H1 (cell line): ENCODE results near the gene ZNF148. TPM values are rescaled to one million over a fixed set of nuclear protein-coding genes. Genes with fewer than 3 reads are reported as not detected.

Experiments used
- CTCF ChIA-PET: fragments of 300-600 bp; sonication (Branson Sonifier 250); formaldehyde crosslinking; loops from one replicate; lab custom pipeline; 2021; ENCODE audit not compliant: partially characterized antibody; lab: Charles Lee
- POLR2A ChIA-PET: fragments of 300-600 bp; sonication (Branson Sonifier 250); formaldehyde crosslinking; loops from one replicate; lab custom pipeline; 2021; ENCODE audit warnings: inconsistent platforms; ENCODE audit not compliant: partially characterized antibody; lab: Charles Lee
- DNase-seq, 2 experiments: peaks; one replicate each; pipeline versions ENCODE4 v3.0.0 to v3.0.0-alpha.2; 2010 to 2022; ENCODE audit warnings: low spot score in 2 of 2, low read depth in 1 of 2, mixed read lengths in 1 of 2
- FAIRE-seq: peaks from 2 replicates; lab custom pipeline; 2011; peaks lifted over from hg19 to GRCh38; lab: Jason Lieb, UNC
- H2AFZ ChIP-seq: 2 replicates; pipeline ENCODE4 v1.8.1; 2012; ENCODE audit warnings: low read length, inconsistent platforms
- H2AK5ac ChIP-seq: 2 replicates; pipeline ENCODE4 v1.6.1; 2013; ENCODE audit warnings: low read depth, low read length
- H2BK120ac ChIP-seq: replicated peaks from 2 replicates; pipeline ENCODE3; 2013; ENCODE audit warnings: low read depth, low read length, inconsistent platforms
- H2BK12ac ChIP-seq: 2 replicates; pipeline ENCODE4 v1.6.1; 2013; ENCODE audit warnings: low read depth, low read length
- H2BK15ac ChIP-seq: 2 replicates; pipeline ENCODE4 v1.6.1; 2013; ENCODE audit warnings: low read length
- H2BK20ac ChIP-seq: 2 replicates; pipeline ENCODE4 v1.6.1; 2013; ENCODE audit warnings: low read length
- H2BK5ac ChIP-seq: 2 replicates; pipeline ENCODE4 v1.6.1; 2013; ENCODE audit warnings: low read depth, low read length
- H3K14ac ChIP-seq: 2 replicates; pipeline ENCODE4 v1.6.1; 2013; ENCODE audit warnings: inconsistent platforms; ENCODE audit not compliant: insufficient read length
- H3K18ac ChIP-seq: 2 replicates; pipeline ENCODE4 v1.6.1; 2013; ENCODE audit warnings: low read length; ENCODE audit errors: extremely low read depth
- H3K23ac ChIP-seq: 2 replicates; pipeline ENCODE4 v1.6.1; 2013; ENCODE audit warnings: inconsistent platforms; ENCODE audit not compliant: insufficient read length
- H3K23me2 ChIP-seq: 2 replicates; pipeline ENCODE4 v1.6.1; 2013; ENCODE audit warnings: low read depth, low read length
- H3K27ac ChIP-seq: 2 replicates; pipeline ENCODE4 v1.6.1; 2011; ENCODE audit warnings: low read depth, low read length, inconsistent platforms
- H3K27me3 ChIP-seq, 4 experiments: replicated peaks in 1 of 4; 1 replicate in 1 of 4; 2 replicates in 3 of 4; pipeline versions ENCODE4 v1.6.1 to v1.8.1; 2011 to 2013; ENCODE audit warnings: low read length in 3 of 4, mild to moderate bottlenecking in 3 of 4, inconsistent platforms in 2 of 4, mixed read lengths in 2 of 4, moderate library complexity in 1 of 4; ENCODE audit not compliant: control insufficient read depth in 3 of 4, insufficient read depth in 3 of 4; ENCODE audit errors: extremely low read depth in 1 of 4
- H3K36me3 ChIP-seq, 4 experiments: 2 replicates each; pipeline versions ENCODE4 v1.6.1 to v1.8.1; 2011 to 2013; ENCODE audit warnings: mild to moderate bottlenecking in 4 of 4, low read length in 3 of 4, moderate library complexity in 2 of 4, control low read depth in 1 of 4, inconsistent platforms in 1 of 4; ENCODE audit not compliant: insufficient read depth in 4 of 4, control insufficient read depth in 2 of 4
- H3K4ac ChIP-seq: replicated peaks from 2 replicates; pipeline ENCODE3; 2013; ENCODE audit warnings: low read length, low read depth, mixed read lengths, inconsistent platforms; ENCODE audit not compliant: insufficient read length
- H3K4me1 ChIP-seq, 4 experiments: replicated peaks in 1 of 4; 1 replicate in 1 of 4; 2 replicates in 3 of 4; pipeline versions ENCODE4 v1.6.1 to v1.8.1; 2011 to 2013; ENCODE audit warnings: low read length in 3 of 4, inconsistent platforms in 2 of 4, mixed read lengths in 1 of 4; ENCODE audit not compliant: insufficient read depth in 4 of 4, control insufficient read depth in 3 of 4
- H3K4me2 ChIP-seq, 2 experiments: 2 replicates each; pipeline versions ENCODE4 v1.6.1 to v1.8.1; 2011 to 2013; ENCODE audit warnings: low read depth in 2 of 2, low read length in 2 of 2, control low read depth in 1 of 2, inconsistent platforms in 1 of 2, mild to moderate bottlenecking in 1 of 2; ENCODE audit not compliant: insufficient read depth in 1 of 2
- H3K4me3 ChIP-seq, 4 experiments: fragments of 200-600, 300-600 bp in 1 of 4; sonication (generic), shearing (Covaris generic), sonication (Bioruptor Twin) in 1 of 4; 2 replicates each; pipeline versions ENCODE4 v1.5.1 to v1.8.1; 2011 to 2016; ENCODE audit warnings: low read length in 4 of 4, low read depth in 3 of 4, control low read depth in 2 of 4, inconsistent platforms in 2 of 4, mild to moderate bottlenecking in 2 of 4, mixed read lengths in 1 of 4, moderate library complexity in 1 of 4; ENCODE audit not compliant: insufficient read depth in 2 of 4; ENCODE audit errors: extremely low read depth in 1 of 4
- H3K56ac ChIP-seq: replicated peaks from 2 replicates; pipeline ENCODE3; 2013; ENCODE audit warnings: low read depth, mild to moderate bottlenecking, mixed read lengths, low read length, inconsistent platforms; ENCODE audit not compliant: insufficient read length
- H3K79me1 ChIP-seq: 2 replicates; pipeline ENCODE4 v1.6.1; 2013; ENCODE audit warnings: low read depth, low read length, control low read depth
- H3K79me2 ChIP-seq, 2 experiments: 2 replicates each; pipeline versions ENCODE4 v1.6.1 to v1.8.1; 2012 to 2013; ENCODE audit warnings: low read length in 2 of 2, mild to moderate bottlenecking in 2 of 2, inconsistent platforms in 1 of 2; ENCODE audit not compliant: insufficient read depth in 2 of 2, control insufficient read depth in 1 of 2
- H3K9ac ChIP-seq, 4 experiments: replicated peaks in 1 of 4; 1 replicate in 1 of 4; 2 replicates in 3 of 4; pipeline versions ENCODE4 v1.6.1 to v1.8.1; 2011 to 2013; ENCODE audit warnings: low read depth in 3 of 4, low read length in 3 of 4, control low read depth in 2 of 4, mild to moderate bottlenecking in 2 of 4, moderate library complexity in 2 of 4, inconsistent platforms in 1 of 4; ENCODE audit errors: extremely low read depth in 1 of 4
- H3K9me3 ChIP-seq, 2 experiments: 2 replicates each; pipeline versions ENCODE4 v1.6.1 to v1.8.1; 2012 to 2013; ENCODE audit warnings: mild to moderate bottlenecking in 2 of 2, moderate library complexity in 2 of 2, control low read depth in 1 of 2, inconsistent platforms in 1 of 2, low read depth in 1 of 2, low read length in 1 of 2, mixed read lengths in 1 of 2; ENCODE audit not compliant: insufficient read depth in 2 of 2
- H4K20me1 ChIP-seq, 2 experiments: replicated peaks in 1 of 2; 2 replicates each; pipeline versions ENCODE3 to v1.8.1; 2011 to 2013; ENCODE audit warnings: inconsistent platforms in 2 of 2, low read length in 2 of 2, mild to moderate bottlenecking in 1 of 2; ENCODE audit not compliant: insufficient read depth in 2 of 2, control insufficient read depth in 1 of 2
- H4K5ac ChIP-seq: 2 replicates; pipeline ENCODE4 v1.6.1; 2013; ENCODE audit warnings: low read length, low read depth, mixed read lengths, inconsistent platforms; ENCODE audit not compliant: insufficient read length
- H4K8ac ChIP-seq: 2 replicates; pipeline ENCODE4 v1.8.0; 2013; ENCODE audit warnings: mild to moderate bottlenecking, moderate library complexity, low read length, inconsistent platforms; ENCODE audit not compliant: insufficient read depth; ENCODE audit errors: extremely low read depth
- H4K91ac ChIP-seq: replicated peaks from 2 replicates; pipeline ENCODE3; 2013; ENCODE audit warnings: low read length, mixed read lengths, inconsistent platforms; ENCODE audit not compliant: insufficient read length
- ASH2L ChIP-seq: fragments of 200-600, 300-600 bp; sonication (generic); IDR thresholded peaks from one replicate; pipeline ENCODE4 v1.7.1; 2017; ENCODE audit warnings: low read length
- BCL11A ChIP-seq, 2 experiments: IDR thresholded peaks; one replicate each; pipeline ENCODE4 v1.6.1; 2011; ENCODE audit warnings: low read depth in 2 of 2, low read length in 2 of 2, mild to moderate bottlenecking in 2 of 2
- CEBPB ChIP-seq: IDR thresholded peaks from 2 replicates; pipeline ENCODE4 v1.6.1; 2012; ENCODE audit warnings: low read depth, low read length
- CTBP2 ChIP-seq: IDR thresholded peaks from 2 replicates; pipeline ENCODE4 v1.7.0; 2011; ENCODE audit warnings: borderline replicate concordance, mild to moderate bottlenecking, moderate library complexity, mixed read lengths, low read length; ENCODE audit not compliant: insufficient read depth, insufficient read length
- EZH2 ChIP-seq: fragments of 200-600 bp; sonication (generic); IDR thresholded peaks from 2 replicates; pipeline ENCODE4 v1.7.1; 2012; ENCODE audit warnings: low read depth, mild to moderate bottlenecking, moderate library complexity, low read length, inconsistent platforms; ENCODE audit not compliant: severe bottlenecking
- GABPA ChIP-seq: IDR thresholded peaks from 2 replicates; pipeline ENCODE4 v1.6.1; 2011; ENCODE audit warnings: mild to moderate bottlenecking, low read length, moderate library complexity, borderline replicate concordance; ENCODE audit not compliant: insufficient read depth
- JUND ChIP-seq: IDR thresholded peaks from 2 replicates; pipeline ENCODE4 v1.6.1; 2011; ENCODE audit warnings: mild to moderate bottlenecking, improper control_type of control experiment, low read length
- KDM1A ChIP-seq: fragments of 200-600, 300-600 bp; sonication (generic); IDR thresholded peaks from 2 replicates; pipeline ENCODE4 v1.7.1; 2016; ENCODE audit warnings: mild to moderate bottlenecking, low read length, borderline replicate concordance
- PHF8 ChIP-seq: fragments of 200-600 bp; sonication (generic); conservative IDR thresholded peaks from 2 replicates; pipeline ENCODE4 v1.7.1; 2012; ENCODE audit warnings: low read depth, mild to moderate bottlenecking, inconsistent platforms, low read length, moderate library complexity
- RNF2 ChIP-seq: fragments of 200-900, 300-1000 bp; sonication (generic); IDR thresholded peaks from 2 replicates; pipeline ENCODE4 v1.7.1; 2016; ENCODE audit warnings: borderline replicate concordance, low read depth, mild to moderate bottlenecking, antibody characterized with exemption, low read length; ENCODE audit not compliant: poor library complexity, severe bottlenecking; ENCODE audit errors: missing control alignments
- YY1 ChIP-seq: IDR thresholded peaks from 2 replicates; pipeline ENCODE4 v1.6.1; 2011; ENCODE audit warnings: low read depth, mild to moderate bottlenecking, low read length
- WGBS, 2 experiments: shearing (Covaris generic) in 1 of 2; methylation state at CpG; one replicate each; pipeline versions ENCODE4 v1.1.6 to v1.1.7; 2013 to 2015; ENCODE audit warnings: low lambda C conversion rate in 2 of 2, mixed read lengths in 2 of 2, inconsistent platforms in 1 of 2, low coverage in 1 of 2, missing lambda C conversion rate in 1 of 2; ENCODE audit not compliant: insufficient replicate concordance in 2 of 2, insufficient coverage in 1 of 2, insufficient read length in 1 of 2; ENCODE audit errors: extremely low coverage in 1 of 2, missing lambda C conversion rate in 1 of 2; 5-methylcytosine and 5-hydroxymethylcytosine counted together
- polyA plus RNA-seq, 7 experiments: library from polyadenylated mRNA; depleted of rRNA in 3 of 7; stranded (reverse) in 5 of 7; unstranded in 2 of 7; fragments of >200 nt in 5 of 7; fragments of 200-250 nt in 2 of 7; gene quantifications; 1 replicate in 5 of 7; 2 replicates in 1 of 7; 4 replicates in 1 of 7; pipeline versions ENCODE4 v1.2.1 to v1.2.3, GENCODE V29; 2011 to 2013; ENCODE audit warnings: missing spikeins in 2 of 7, mixed read lengths in 2 of 7
- total RNA-seq: library from RNA; stranded (reverse); fragmentation: NEBNext Ultra II Directional; extraction: Animal tissue kit (Norgen Biotek cat#: 25700); gene quantifications from 2 replicates; pipeline ENCODE4 v1.2.1, GENCODE V29; 2021

Gene ZNF148
- total and polyA plus RNA-seq, 2 of the 8 experiments (the other 6 are each of a cell fraction or from before 2014, with no cell fraction given): 3.7 to 22.6 TPM

GRCh38 chr3:125394406-125394805 lies 19.3 kb upstream of the ZNF148 start:
- Histone ChIP-seq H3K18ac (no peak overlapping the region), H3K4me2 (no peak overlapping the region), H3K4ac (no peak overlapping the region), H2BK15ac (no peak overlapping the region), H3K23me2 (no peaks in the 10 kb centered on the region), H4K5ac (no peak overlapping the region), H3K9ac (no peak overlapping the region), H3K36me3 (no peaks in the 10 kb centered on the region), H2BK5ac (no peak overlapping the region), H2BK12ac (no peak overlapping the region), H2AFZ (0 out of 2 replicates have a peak overlapping the region, but pooled peaks have one; percentile 10), H4K91ac (no peak overlapping the region), H2BK120ac (no peak overlapping the region), H3K4me3 (no peak overlapping the region), H4K8ac (no peak overlapping the region), H3K56ac (no peak overlapping the region), H4K20me1 (no peaks in the 10 kb centered on the region), H3K79me2 (no peaks in the 10 kb centered on the region), H2AK5ac (no peak overlapping the region), H2BK20ac (no peak overlapping the region), H3K9me3 (no peaks in the 10 kb centered on the region), H3K79me1 (no peaks in the 10 kb centered on the region), H3K4me1 (no peaks in the 10 kb centered on the region), H3K23ac (no peak overlapping the region), H3K27me3 (no peaks in the 10 kb centered on the region; a peak in 1 of 7 replicates), H3K27ac (no peak overlapping the region), H3K14ac (no peak overlapping the region)
- ChIA-PET POLR2A (interaction anchor here (1.0 kb wide), 1 partner anchor 15 kb away, joined by 3 read pairs; no protein-coding TSS in a partner anchor), CTCF (interaction anchor here (1.2 kb wide), 2 partner anchors 10 to 42 kb away, joined by 5 to 6 read pairs; no protein-coding TSS in a partner anchor)
- no peak for DNase-seq
- no peak for FAIRE-seq
- TF ChIP-seq YY1: no peak
- no peak for TF ChIP-seq KDM1A
- no peak for TF ChIP-seq JUND
- TF ChIP-seq CEBPB: no peak
- no peak for TF ChIP-seq PHF8
- TF ChIP-seq ASH2L: no peak
- no peak for TF ChIP-seq EZH2
- no peak for TF ChIP-seq CTBP2
- no peak for TF ChIP-seq GABPA
- no peak for TF ChIP-seq BCL11A (IDR thresholded peaks at IDR 0.05; ENCODE audit: low read depth in 2 of 2, low read length in 2 of 2)
- TF ChIP-seq RNF2: no peak
- WGBS, 2 experiments: 85% methylated on average over 3 of the region's 3 CpGs; no CpG with 5 or more reads in 1 of the 2 experiments
